Gastroesophageal sphincter (tissue), 4 donors: ENCODE measurements around the gene SYNE1. TPM values are rescaled to one million over a fixed set of nuclear protein-coding genes. Genes with fewer than 3 reads are reported as not detected.

Experiments
- ATAC-seq: fragments of 150-250 bp; one replicate; pipeline ENCODE4 v1.9.1; 2016; ENCODE audit warnings: mild to moderate bottlenecking, moderate library complexity
- H3K27ac ChIP-seq, 4 donors: fragments of 200-600 bp; sonication (generic) in 3 of 4; 1 replicate in 3 of 4; 2 replicates in 1 of 4; pipeline ENCODE4 v1.5.1; 2016 to 2019
- H3K27me3 ChIP-seq: fragments of 200-600 bp; sonication (generic); one replicate; pipeline ENCODE4 v1.5.1; 2019
- H3K36me3 ChIP-seq, 2 donors: fragments of 200-600 bp; sonication (generic); one replicate each; pipeline ENCODE4 v1.5.1; 2019; ENCODE audit warnings: control low read depth in 1 of 2
- H3K4me1 ChIP-seq, 3 donors: fragments of 200-600 bp; sonication (generic); 1 replicate in 2 of 3; 2 replicates in 1 of 3; pipeline ENCODE4 v1.5.1; 2016 to 2019; ENCODE audit warnings: control low read depth in 2 of 3
- H3K4me3 ChIP-seq, 2 donors: fragments of 200-600 bp; sonication (generic); one replicate each; pipeline ENCODE4 v1.5.1; 2019; ENCODE audit warnings: mild to moderate bottlenecking in 1 of 2, moderate library complexity in 1 of 2
- H3K9me3 ChIP-seq, 3 donors: fragments of 200-600 bp; sonication (generic); one replicate each; pipeline ENCODE4 v1.5.1; 2017 to 2019; ENCODE audit warnings: control low read depth in 2 of 3
- EP300 ChIP-seq: sonication (generic); formaldehyde crosslinking; IDR thresholded peaks from one replicate; pipeline ENCODE4 v1.6.1; 2017; ENCODE audit warnings: antibody characterized with exemption, mild to moderate bottlenecking
- POLR2A ChIP-seq, 2 donors: fragments of 450-650 bp; IDR thresholded peaks; one replicate each; pipeline ENCODE4 v1.6.1; 2017; ENCODE audit warnings: antibody characterized with exemption in 2 of 2, mild to moderate bottlenecking in 2 of 2, moderate library complexity in 1 of 2
- POLR2AphosphoS5 ChIP-seq: sonication (generic); formaldehyde crosslinking; IDR thresholded peaks from one replicate; pipeline ENCODE4 v1.6.1; 2017; ENCODE audit warnings: antibody characterized with exemption
- WGBS, 2 donors: methylation state at CpG; one replicate each; pipeline ENCODE4 v1.1.5; 2018; ENCODE audit warnings: low coverage in 1 of 2; 5-methylcytosine and 5-hydroxymethylcytosine counted together
- total RNA-seq, 4 donors: library from RNA; depleted of rRNA; stranded (reverse); fragments of >200 nt; gene quantifications; one replicate each; pipeline ENCODE4 v1.1.0, GENCODE V29; 2016
- TF ChIP-seq, protein P1 (sequence below), 4 experiments: fragments of 200-600 bp in 2 of 4; fragments of 450-650 bp in 2 of 4; sonication (generic) in 1 of 4; IDR thresholded peaks; one replicate each; pipeline ENCODE4 v1.5.1; 2017 to 2019; ENCODE audit warnings: antibody characterized with exemption in 4 of 4, mild to moderate bottlenecking in 2 of 4, moderate library complexity in 2 of 4

Gene SYNE1
- total RNA-seq, 4 donors from 2014 or later: 160 to 268 (median 215) TPM

- H3K4me3 ChIP-seq: no peak overlapping the region
- H3K27ac ChIP-seq: no peak overlapping the region
- H3K36me3 ChIP-seq: peaks cover 3 to 85% of the 10 kb centered on the region in 2 donors
- no peaks in the 10 kb centered on the region for H3K9me3 ChIP-seq
- TF ChIP-seq POLR2AphosphoS5 (no peak), POLR2A (IDR thresholded peaks at IDR 0.05) (no peak)
- TF ChIP-seq, protein P1, sequence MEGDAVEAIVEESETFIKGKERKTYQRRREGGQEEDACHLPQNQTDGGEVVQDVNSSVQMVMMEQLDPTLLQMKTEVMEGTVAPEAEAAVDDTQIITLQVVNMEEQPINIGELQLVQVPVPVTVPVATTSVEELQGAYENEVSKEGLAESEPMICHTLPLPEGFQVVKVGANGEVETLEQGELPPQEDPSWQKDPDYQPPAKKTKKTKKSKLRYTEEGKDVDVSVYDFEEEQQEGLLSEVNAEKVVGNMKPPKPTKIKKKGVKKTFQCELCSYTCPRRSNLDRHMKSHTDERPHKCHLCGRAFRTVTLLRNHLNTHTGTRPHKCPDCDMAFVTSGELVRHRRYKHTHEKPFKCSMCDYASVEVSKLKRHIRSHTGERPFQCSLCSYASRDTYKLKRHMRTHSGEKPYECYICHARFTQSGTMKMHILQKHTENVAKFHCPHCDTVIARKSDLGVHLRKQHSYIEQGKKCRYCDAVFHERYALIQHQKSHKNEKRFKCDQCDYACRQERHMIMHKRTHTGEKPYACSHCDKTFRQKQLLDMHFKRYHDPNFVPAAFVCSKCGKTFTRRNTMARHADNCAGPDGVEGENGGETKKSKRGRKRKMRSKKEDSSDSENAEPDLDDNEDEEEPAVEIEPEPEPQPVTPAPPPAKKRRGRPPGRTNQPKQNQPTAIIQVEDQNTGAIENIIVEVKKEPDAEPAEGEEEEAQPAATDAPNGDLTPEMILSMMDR (IDR thresholded peaks at IDR 0.05): no peak
- no peaks in the 10 kb centered on the region for H3K4me1 ChIP-seq
- no peak for ATAC-seq
- no peaks in the 10 kb centered on the region for H3K27me3 ChIP-seq
- 82 to 91% methylated on average over 8 to 9 of the region's 9 CpGs for WGBS, 2 donors
Observed at GRCh38 chr6:152343735-152344360, 293.3 kb downstream of the SYNE1 start.

- peaks cover 3 to 95% of the 10 kb centered on the region in 2 donors for H3K36me3 ChIP-seq
- H3K4me3 ChIP-seq: no peak overlapping the region
- no peak for TF ChIP-seq POLR2AphosphoS5
- no peak for TF ChIP-seq POLR2A (IDR thresholded peaks at IDR 0.05)
- TF ChIP-seq, protein P1 (IDR thresholded peaks at IDR 0.05): no peak
- TF ChIP-seq EP300: no peak
- H3K4me1 ChIP-seq: no peaks in the 10 kb centered on the region
- no peaks in the 10 kb centered on the region for H3K9me3 ChIP-seq
- H3K27me3 ChIP-seq: no peaks in the 10 kb centered on the region
- no peak overlapping the region for H3K27ac ChIP-seq
- no peak for ATAC-seq
- 77% methylated on average over 3 to 5 of the region's 5 CpGs for WGBS, 2 donors
Observed at GRCh38 chr6:152341596-152341995, 295.6 kb downstream of the SYNE1 start.

DNA sequence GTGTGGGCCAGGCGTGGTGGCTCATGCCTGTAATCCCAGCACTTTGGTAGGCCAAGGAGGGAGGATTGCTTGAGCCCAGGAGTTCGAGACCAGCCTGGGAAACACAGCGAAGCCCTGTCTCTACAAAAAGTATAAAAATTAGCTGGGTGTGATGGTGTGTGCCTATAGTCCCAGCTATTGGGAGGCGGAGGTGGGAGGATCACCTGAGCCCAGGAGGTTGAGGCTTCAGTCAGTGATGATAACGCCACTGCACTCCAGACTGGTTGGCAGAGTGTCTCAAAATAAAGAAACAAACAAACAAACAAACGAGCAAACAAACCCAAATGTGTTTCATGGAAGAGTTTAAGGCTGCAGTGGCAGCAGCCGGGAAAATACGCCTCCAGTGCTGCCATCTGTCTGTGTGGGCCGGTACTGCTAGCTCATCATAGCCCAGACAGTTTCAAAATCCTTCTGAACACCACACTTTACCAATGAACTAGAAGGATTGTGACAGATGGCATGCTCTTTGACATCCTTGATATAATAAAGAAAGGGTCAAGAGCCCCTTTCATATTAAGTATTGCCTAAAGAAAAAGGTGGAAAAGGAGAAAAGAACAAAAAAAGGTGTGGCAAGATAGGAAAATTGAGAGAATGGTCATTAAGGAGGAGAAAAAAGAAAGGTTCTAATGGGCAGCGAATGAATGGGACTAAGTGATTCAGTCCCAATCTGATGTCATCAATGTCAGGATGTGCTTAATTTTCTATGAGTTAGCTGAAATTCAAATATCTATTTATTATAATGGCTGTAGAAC is 298.6 kb downstream of the SYNE1 start:
- TF ChIP-seq EP300: no peak
- TF ChIP-seq, protein P1 (IDR thresholded peaks at IDR 0.05): peak; percentile 73 to 92 (median 86)
- no peak for TF ChIP-seq POLR2A (IDR thresholded peaks at IDR 0.05)
- TF ChIP-seq POLR2AphosphoS5: no peak
- H3K27ac ChIP-seq: no peak overlapping the region
- H3K4me3 ChIP-seq: no peak overlapping the region
- 49 to 78% methylated on average over 7 to 9 of the region's 10 CpGs for WGBS, 2 donors
- no peaks in the 10 kb centered on the region for H3K27me3 ChIP-seq
- ATAC-seq: peak; percentile 84
- H3K9me3 ChIP-seq: no peaks in the 10 kb centered on the region
- peaks cover 3 to 95% of the 10 kb centered on the region in 2 donors for H3K36me3 ChIP-seq
- no peaks in the 10 kb centered on the region for H3K4me1 ChIP-seq

DNA sequence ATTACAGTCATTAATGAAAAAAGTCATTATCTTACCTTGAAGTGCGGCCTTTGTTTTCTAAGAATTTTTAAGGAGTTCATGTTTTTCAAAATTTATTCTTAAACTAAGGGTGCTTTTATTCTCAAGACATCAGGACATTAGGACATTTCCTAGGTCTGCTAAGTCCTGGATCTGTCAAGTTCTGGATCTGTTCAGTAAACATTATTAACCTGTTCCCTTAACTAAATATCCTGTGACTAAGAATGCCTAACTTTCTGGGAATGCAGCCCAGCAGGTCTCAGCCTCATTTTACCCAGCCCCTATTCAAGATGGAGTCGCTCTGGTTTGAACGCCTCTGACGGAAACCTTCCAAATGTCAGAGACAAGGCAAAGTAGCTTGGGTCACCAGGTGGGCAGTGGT is 302.6 kb downstream of the SYNE1 start:
- Histone ChIP-seq H3K27ac (no peak overlapping the region), H3K27me3 (no peaks in the 10 kb centered on the region), H3K9me3 (no peaks in the 10 kb centered on the region), H3K4me1 (no peaks in the 10 kb centered on the region), H3K4me3 (no peak overlapping the region), H3K36me3 (peaks cover 4 to 97% of the 10 kb centered on the region in 2 donors)
- 94 to 95% methylated on average over 1 to 4 of the region's 4 CpGs for WGBS, 2 donors
- TF ChIP-seq POLR2AphosphoS5 (no peak), EP300 (no peak), POLR2A (IDR thresholded peaks at IDR 0.05) (no peak)
- TF ChIP-seq, protein P1 (IDR thresholded peaks at IDR 0.05): no peak
- ATAC-seq: no peak
